ENCODE results near the gene ABCC4.

Gene ABCC4

DNA sequence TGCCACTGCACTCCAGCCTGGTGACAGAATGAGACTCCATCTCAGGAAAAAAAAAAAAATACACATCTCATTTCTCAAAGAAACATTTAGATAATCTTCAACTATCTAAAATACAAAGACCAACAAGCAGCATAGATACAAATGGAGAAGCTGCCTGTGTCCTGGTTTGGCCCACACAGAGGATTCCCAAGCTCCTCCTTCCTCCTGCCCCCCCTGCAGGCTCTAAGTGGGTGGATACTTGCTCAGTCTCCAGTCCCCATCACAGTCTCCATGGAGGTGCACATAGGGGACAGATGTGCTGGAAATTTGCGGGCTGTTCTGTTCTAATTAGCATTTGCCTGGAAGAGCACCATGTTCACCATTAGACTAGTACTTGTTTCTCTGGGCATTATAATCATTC lies 59.9 kb downstream of the ABCC4 start:
- H3K4me3 ChIP-seq (replicated peaks; ENCODE audit: low read depth, low read length) = no peak overlapping the region
- TF ChIP-seq, protein P1, sequence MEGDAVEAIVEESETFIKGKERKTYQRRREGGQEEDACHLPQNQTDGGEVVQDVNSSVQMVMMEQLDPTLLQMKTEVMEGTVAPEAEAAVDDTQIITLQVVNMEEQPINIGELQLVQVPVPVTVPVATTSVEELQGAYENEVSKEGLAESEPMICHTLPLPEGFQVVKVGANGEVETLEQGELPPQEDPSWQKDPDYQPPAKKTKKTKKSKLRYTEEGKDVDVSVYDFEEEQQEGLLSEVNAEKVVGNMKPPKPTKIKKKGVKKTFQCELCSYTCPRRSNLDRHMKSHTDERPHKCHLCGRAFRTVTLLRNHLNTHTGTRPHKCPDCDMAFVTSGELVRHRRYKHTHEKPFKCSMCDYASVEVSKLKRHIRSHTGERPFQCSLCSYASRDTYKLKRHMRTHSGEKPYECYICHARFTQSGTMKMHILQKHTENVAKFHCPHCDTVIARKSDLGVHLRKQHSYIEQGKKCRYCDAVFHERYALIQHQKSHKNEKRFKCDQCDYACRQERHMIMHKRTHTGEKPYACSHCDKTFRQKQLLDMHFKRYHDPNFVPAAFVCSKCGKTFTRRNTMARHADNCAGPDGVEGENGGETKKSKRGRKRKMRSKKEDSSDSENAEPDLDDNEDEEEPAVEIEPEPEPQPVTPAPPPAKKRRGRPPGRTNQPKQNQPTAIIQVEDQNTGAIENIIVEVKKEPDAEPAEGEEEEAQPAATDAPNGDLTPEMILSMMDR (IDR thresholded peaks at IDR 0.05; ENCODE audit: low read depth, low read length, missing control alignments) = no peak
- no peak for DNase-seq (ENCODE audit: extremely low read depth, low read depth)

DNA sequence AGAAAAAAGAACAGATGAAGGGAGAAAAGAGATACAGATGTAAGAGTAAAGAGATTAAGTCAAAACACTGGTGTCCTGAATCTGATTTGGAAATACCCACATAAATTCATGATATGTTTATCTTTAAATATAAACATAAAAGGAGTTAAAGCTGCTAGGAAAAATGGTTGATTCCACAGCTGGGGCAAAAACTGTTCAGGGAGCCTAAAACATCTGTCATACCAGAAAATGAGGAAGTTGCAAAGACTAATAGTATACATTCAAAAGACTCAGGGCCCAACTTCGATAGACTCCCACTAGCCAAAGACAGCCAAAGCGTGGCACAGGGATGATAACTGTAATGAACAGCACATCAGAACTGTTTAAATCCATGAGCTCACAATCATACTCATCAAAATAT lies 62.0 kb downstream of the ABCC4 start:
- TF ChIP-seq, protein P1 (IDR thresholded peaks at IDR 0.05; ENCODE audit: low read depth, low read length, missing control alignments) = no peak
- DNase-seq (ENCODE audit: extremely low read depth, low read depth) = no peak
- no peak overlapping the region for H3K4me3 ChIP-seq (replicated peaks; ENCODE audit: low read depth, low read length)

DNA sequence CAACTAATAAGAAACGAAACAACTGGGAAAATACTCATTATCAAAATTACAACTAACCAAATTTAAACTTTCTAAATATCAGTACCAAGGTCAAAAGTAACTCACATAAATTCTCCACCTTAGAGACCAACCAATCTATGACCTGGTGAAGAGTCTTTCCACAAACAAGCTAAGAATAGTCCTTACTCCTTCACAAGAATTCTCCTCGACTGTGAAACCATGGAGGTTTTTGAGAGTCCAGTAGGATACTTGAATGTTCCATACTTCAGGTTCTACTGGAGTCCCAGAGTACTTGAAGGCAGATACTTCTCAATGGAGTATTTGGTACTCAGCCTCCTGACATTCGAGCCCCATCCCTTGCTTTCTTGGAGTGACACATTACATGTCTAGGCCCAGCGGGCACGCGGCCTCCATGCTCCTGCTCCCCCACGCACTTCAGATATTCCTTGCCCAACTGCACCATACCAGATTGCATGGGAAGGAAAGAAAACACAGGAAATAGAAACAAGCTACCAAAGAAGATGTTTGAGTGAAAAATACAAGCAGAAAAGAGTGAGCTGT lies 63.9 kb downstream of the ABCC4 start:
- no peak overlapping the region for H3K4me3 ChIP-seq (replicated peaks; ENCODE audit: low read depth, low read length)
- no peak for DNase-seq (ENCODE audit: extremely low read depth, low read depth)
- TF ChIP-seq, protein P1 (IDR thresholded peaks at IDR 0.05; ENCODE audit: low read depth, low read length, missing control alignments) = no peak

DNA sequence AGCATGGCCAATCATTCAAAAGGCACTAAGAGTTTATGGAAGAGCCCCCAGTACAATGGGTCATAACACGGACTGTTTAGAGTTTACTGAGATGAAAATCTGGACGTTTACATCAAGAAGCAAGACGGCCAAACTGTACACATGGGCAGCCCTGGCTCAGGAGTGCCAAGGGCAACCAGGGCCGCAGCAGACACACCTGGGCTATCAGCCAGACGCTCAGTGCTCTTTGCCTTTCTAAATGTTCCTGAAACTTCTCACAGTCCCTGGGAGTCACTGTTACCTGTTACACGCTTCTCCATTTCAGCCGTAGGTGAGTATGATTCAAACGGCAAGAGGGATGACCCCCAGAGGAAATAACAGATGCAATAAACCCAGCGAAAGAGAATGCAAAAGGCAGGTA lies 64.5 kb downstream of the ABCC4 start:
- TF ChIP-seq, protein P1 (IDR thresholded peaks at IDR 0.05; ENCODE audit: low read depth, low read length, missing control alignments) = no peak
- no peak overlapping the region for H3K4me3 ChIP-seq (replicated peaks; ENCODE audit: low read depth, low read length)
- no peak for DNase-seq (ENCODE audit: extremely low read depth, low read depth)

DNA sequence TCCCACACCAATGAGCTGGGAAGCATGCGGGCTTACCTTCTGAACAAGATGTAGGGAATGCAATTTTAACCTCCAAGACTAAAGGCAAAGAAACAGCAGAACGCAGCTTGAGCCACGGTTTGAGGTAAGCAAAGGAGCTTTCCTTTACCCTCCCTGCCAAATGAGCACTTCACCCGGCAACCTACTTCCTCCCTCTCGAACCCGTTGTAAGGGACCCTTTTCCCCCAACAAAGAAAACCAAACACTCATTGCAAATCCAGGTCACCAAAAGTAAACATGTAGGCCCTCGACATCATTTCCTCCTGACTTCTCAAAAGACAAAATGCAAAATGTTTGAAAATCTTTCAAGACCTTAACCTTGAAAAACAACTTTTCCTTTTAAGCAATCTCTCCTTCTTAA lies 65.3 kb downstream of the ABCC4 start:
- no peak overlapping the region for H3K4me3 ChIP-seq (replicated peaks; ENCODE audit: low read depth, low read length)
- TF ChIP-seq, protein P1 (IDR thresholded peaks at IDR 0.05; ENCODE audit: low read depth, low read length, missing control alignments) = no peak
- DNase-seq (ENCODE audit: extremely low read depth, low read depth) = no peak

DNA sequence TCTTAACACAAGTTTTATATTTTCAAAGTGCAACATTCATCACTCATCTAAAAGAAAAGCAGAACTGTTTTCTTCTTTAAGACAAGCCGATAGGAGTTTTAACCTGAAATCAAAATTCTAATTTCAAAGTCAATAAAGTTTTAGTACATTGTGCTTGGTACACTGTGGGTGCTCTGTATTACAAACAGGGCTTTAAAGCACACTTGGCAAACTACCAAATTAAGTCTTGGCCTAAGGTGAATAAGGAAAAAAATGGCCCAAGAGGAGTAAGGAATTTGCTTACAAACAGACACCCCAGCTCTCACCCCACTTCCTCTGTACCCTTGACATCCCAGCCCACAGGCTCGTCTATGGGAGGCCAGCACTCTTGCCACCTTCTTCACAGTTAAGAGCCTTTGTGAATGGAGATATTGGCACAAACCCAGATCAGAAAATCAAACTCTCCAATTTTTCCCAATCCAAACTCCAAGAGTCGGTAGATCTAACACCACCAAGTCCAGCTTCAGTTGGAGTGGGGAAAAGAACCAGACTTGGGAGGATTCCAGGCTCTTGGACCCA lies 66.0 kb downstream of the ABCC4 start:
- no peak overlapping the region for H3K4me3 ChIP-seq (replicated peaks; ENCODE audit: low read depth, low read length)
- TF ChIP-seq, protein P1 (IDR thresholded peaks at IDR 0.05; ENCODE audit: low read depth, low read length, missing control alignments) = no peak
- DNase-seq (ENCODE audit: extremely low read depth, low read depth) = no peak

DNA sequence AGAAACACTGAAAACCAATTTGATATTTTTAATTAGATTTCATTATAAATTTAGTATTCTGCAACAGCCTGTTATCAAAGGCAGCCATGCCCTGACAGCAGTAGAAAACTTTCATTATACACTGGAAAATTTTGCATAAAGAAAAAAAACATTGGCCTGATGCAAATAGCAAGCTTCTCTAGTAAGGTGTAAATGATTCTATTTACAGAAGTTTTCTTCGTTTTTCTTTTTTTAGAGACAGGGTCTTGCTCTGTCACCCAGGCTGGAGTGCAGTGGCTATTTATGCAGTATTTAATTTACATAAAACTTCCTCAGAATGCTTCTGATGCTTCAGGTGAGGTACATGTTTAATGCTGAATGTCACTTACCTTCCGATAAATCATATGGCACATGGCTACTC lies 67.0 kb downstream of the ABCC4 start:
- no peak overlapping the region for H3K4me3 ChIP-seq (replicated peaks; ENCODE audit: low read depth, low read length)
- TF ChIP-seq, protein P1 (IDR thresholded peaks at IDR 0.05; ENCODE audit: low read depth, low read length, missing control alignments) = no peak
- no peak for DNase-seq (ENCODE audit: extremely low read depth, low read depth)
